Activated naive CD8-positive, alpha-beta T cell treated with anti-CD3 and anti-CD28 coated beads, Interleukin-2, amount 50 U/mL, for 24 hours (primary cell): Measurements from ENCODE around the gene SEPTIN11.

ENCODE experiments used
- ATAC-seq: fragments of 150-1000 bp; cut with Tn5 transposase; one replicate; pipeline ENCODE4 v1.10.0; 2021
- DNase-seq: peaks from one replicate; pipeline ENCODE4 v3.0.0; 2021
- H3K27ac Mint-ChIP-seq: one replicate; pipeline ENCODE4 v1.8.0; 2021; ENCODE audit warnings: mild to moderate bottlenecking, mixed read lengths
- H3K27me3 Mint-ChIP-seq: one replicate; pipeline ENCODE4 v1.8.0; 2021; ENCODE audit warnings: mixed read lengths
- H3K36me3 Mint-ChIP-seq: one replicate; pipeline ENCODE4 v1.8.0; 2021; ENCODE audit warnings: low read depth, mixed read lengths
- H3K4me1 Mint-ChIP-seq: one replicate; pipeline ENCODE4 v1.8.0; 2021; ENCODE audit warnings: mixed read lengths
- H3K4me3 Mint-ChIP-seq: one replicate; pipeline ENCODE4 v1.8.0; 2021; ENCODE audit warnings: mild to moderate bottlenecking, moderate library complexity, mixed read lengths
- H3K9me3 Mint-ChIP-seq: one replicate; pipeline ENCODE4 v1.8.0; 2021; ENCODE audit warnings: mixed read lengths

The SEPTIN11 gene

GRCh38 chr4:76997532-76997931 lies 48.0 kb downstream of the SEPTIN11 start:
- H3K27me3 Mint-ChIP-seq, result no peaks in the 10 kb centered on the region
- H3K9me3 Mint-ChIP-seq, result no peaks in the 10 kb centered on the region
- no peak overlapping the region for H3K27ac Mint-ChIP-seq
- peaks cover 53% of the 10 kb centered on the region for H3K36me3 Mint-ChIP-seq
- peaks cover 38% of the 10 kb centered on the region for H3K4me1 Mint-ChIP-seq
- DNase-seq (no peak), ATAC-seq (no peak)
- H3K4me3 Mint-ChIP-seq, result no peak overlapping the region

- no peak overlapping the region for H3K4me3 Mint-ChIP-seq
- no peak for ATAC-seq
- H3K4me1 Mint-ChIP-seq, result peaks cover 38% of the 10 kb centered on the region
These were observed 48.8 kb downstream of the SEPTIN11 start for GRCh38 chr4:76998251-76998901.

More at GRCh38 chr4:76998251-76998901, 48.8 kb downstream of the SEPTIN11 start:
- Mint-ChIP-seq H3K27me3 (no peaks in the 10 kb centered on the region), H3K27ac (no peak overlapping the region), H3K9me3 (no peaks in the 10 kb centered on the region), H3K36me3 (peaks cover 52% of the 10 kb centered on the region)
- DNase-seq, result no peak
